ENCODE measurements around the gene RPS6KA4. TPM values are rescaled to one million over a fixed set of nuclear protein-coding genes. Genes with fewer than 3 reads are reported as not detected.
"Not testable (repeated sequence)": the region's sequence is repeated elsewhere in the genome, so short reads cannot be mapped to it uniquely, and the experiment has no call there.

RPS6KA4 gene
- total RNA-seq, 2 experiments from 2014 or later, result 13.4 to 16.7 TPM

GRCh38 chr11:64323373-64323772 is 35.6 kb upstream of the RPS6KA4 start:
- Histone ChIP-seq H3K9me2 (ENCODE audit: insufficient read depth, low read length) (no peaks in the 10 kb centered on the region), H2AFZ (ENCODE audit: low read length) (no peak overlapping the region), H3K36me3 (ENCODE audit: insufficient read depth, low read length) (peaks cover 37% of the 10 kb centered on the region; the same call in 1 of the 2 replicates), H3K4me1 (ENCODE audit: insufficient read depth, low read length, poor library complexity, severe bottlenecking) (peaks cover 12% of the 10 kb centered on the region), H3K27ac (ENCODE audit: low read depth, low read length, poor library complexity, severe bottlenecking) (no peak overlapping the region), H3K79me2 (ENCODE audit: insufficient read depth, low read depth, low read length) (peaks cover 14% of the 10 kb centered on the region; the same call in 1 of the 2 replicates), H4K20me1 (ENCODE audit: insufficient read depth, low read length) (no peaks in the 10 kb centered on the region), H3K4me2 (ENCODE audit: low read length) (no peak overlapping the region), H3K9me3 (ENCODE audit: low read length) (no peaks in the 10 kb centered on the region), H3K4me3 (ENCODE audit: low read depth, low read length, poor library complexity, severe bottlenecking) (no peak overlapping the region)
- CTCF ChIA-PET (ENCODE audit: unreplicated experiment), result interaction anchor here (0.6 kb wide), 1 partner anchor 32 kb away, joined by 6 read pairs; no protein-coding TSS in a partner anchor
- intact Hi-C loops (cut with micrococcal nuclease; ENCODE audit: unreplicated experiment), result no loop called here
- no TSS peak for BruUV-seq (replicated peaks)
- TF ChIP-seq EZH2phosphoT487 (IDR thresholded peaks at IDR 0.05; ENCODE audit: borderline replicate concordance, low read depth, low read length), result no peak
- TF ChIP-seq, protein P1, sequence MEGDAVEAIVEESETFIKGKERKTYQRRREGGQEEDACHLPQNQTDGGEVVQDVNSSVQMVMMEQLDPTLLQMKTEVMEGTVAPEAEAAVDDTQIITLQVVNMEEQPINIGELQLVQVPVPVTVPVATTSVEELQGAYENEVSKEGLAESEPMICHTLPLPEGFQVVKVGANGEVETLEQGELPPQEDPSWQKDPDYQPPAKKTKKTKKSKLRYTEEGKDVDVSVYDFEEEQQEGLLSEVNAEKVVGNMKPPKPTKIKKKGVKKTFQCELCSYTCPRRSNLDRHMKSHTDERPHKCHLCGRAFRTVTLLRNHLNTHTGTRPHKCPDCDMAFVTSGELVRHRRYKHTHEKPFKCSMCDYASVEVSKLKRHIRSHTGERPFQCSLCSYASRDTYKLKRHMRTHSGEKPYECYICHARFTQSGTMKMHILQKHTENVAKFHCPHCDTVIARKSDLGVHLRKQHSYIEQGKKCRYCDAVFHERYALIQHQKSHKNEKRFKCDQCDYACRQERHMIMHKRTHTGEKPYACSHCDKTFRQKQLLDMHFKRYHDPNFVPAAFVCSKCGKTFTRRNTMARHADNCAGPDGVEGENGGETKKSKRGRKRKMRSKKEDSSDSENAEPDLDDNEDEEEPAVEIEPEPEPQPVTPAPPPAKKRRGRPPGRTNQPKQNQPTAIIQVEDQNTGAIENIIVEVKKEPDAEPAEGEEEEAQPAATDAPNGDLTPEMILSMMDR (conservative IDR thresholded peaks at IDR 0.05; ENCODE audit: low read length), result no peak
- no peak for DNase-seq (ENCODE audit: low spot score)
- POLR2A ChIA-PET, result interaction anchor here (0.8 kb wide), 1 partner anchor 9 kb away, joined by 4 read pairs; no protein-coding TSS in a partner anchor

DNA sequence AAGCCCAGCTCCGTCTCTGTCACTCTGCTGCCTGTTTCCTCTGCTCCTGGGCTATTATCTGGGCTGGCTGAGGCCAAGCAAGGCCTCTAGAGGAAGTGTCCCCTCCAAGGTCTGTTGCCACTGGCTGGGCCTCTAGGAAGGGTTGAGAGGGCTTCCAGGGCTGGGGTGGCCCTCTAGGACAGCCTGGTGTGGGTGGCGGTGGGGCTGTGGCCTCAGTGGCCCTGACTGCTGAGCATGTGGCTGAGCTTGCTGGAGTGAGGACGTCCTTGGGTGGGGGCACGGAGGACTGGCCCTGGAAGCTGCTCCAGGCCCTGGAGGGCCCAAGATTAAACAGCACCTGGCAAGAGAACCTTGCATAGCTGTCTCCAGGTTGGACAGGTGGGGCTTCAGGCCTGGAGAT is 35.0 kb upstream of the RPS6KA4 start:
- POLR2A ChIA-PET, result interaction anchor here (0.8 kb wide), 1 partner anchor 8 kb away, joined by 4 read pairs; no protein-coding TSS in a partner anchor
- H3K79me2 ChIP-seq (ENCODE audit: insufficient read depth, low read depth, low read length); H3K4me3 ChIP-seq (ENCODE audit: low read depth, low read length, poor library complexity, severe bottlenecking); H3K4me1 ChIP-seq (ENCODE audit: insufficient read depth, low read length, poor library complexity, severe bottlenecking); H3K4me2 ChIP-seq (ENCODE audit: low read length); H4K20me1 ChIP-seq (ENCODE audit: insufficient read depth, low read length); DNase-seq (ENCODE audit: low spot score); H3K9me3 ChIP-seq (ENCODE audit: low read length); H3K27ac ChIP-seq (ENCODE audit: low read depth, low read length, poor library complexity, severe bottlenecking); intact Hi-C loops (cut with micrococcal nuclease; ENCODE audit: unreplicated experiment); H2AFZ ChIP-seq (ENCODE audit: low read length); BruUV-seq (replicated peaks); H3K9me2 ChIP-seq (ENCODE audit: insufficient read depth, low read length); CTCF ChIA-PET (ENCODE audit: unreplicated experiment): not testable (repeated sequence)
- peaks cover 37% of the 10 kb centered on the region; the same call in 1 of the 2 replicates for H3K36me3 ChIP-seq (ENCODE audit: insufficient read depth, low read length)

DNA sequence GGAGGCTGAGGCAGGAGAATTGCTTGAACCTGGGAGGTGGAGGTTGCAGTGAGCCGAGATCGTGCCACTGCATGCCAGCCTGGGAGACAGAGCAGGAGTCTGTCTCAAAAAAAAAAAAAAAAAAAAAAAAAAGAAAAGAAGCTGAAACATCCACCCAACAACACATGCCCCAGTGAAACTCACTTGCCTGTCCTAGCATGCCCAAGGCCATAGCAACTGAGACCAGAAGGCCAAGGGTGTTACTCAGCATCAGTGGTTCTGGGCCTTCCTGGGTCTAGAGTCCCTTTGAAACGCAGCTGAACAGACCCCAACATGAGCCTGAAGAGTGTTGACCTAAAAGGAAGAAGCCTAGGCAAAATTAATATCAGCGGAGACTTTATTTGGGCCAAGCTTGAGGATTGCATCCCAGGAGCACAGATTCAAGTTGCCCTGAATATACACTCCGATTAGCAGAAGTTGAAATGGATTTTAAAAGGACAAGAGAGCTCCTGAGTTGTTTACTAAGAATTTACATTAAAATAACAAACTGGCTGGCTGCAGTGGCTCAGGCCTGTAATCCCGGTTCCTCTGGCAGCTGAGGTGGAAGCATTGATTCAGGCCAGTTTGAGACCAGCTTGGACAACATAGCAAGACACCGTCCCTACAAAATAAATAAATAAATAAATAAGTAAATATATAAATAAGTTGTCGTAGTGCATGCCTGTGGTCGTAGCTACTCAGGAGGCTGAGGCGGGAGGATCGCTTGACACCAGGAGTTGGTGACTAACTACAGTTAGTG is 34.1 kb upstream of the RPS6KA4 start:
- peaks cover under 1% of the 10 kb centered on the region for H3K4me1 ChIP-seq (ENCODE audit: insufficient read depth, low read length, poor library complexity, severe bottlenecking)
- peaks cover 31% of the 10 kb centered on the region; the same call in 1 of the 2 replicates for H3K36me3 ChIP-seq (ENCODE audit: insufficient read depth, low read length)
- no TSS peak for BruUV-seq (replicated peaks)
- no peaks in the 10 kb centered on the region for H3K9me3 ChIP-seq (ENCODE audit: low read length)
- POLR2A ChIA-PET, result interaction anchor here (1.3 kb wide), 1 partner anchor 14 kb away, joined by 3 read pairs; no protein-coding TSS in a partner anchor
- CTCF ChIA-PET (ENCODE audit: unreplicated experiment), result no interaction called here
- no peaks in the 10 kb centered on the region for H3K9me2 ChIP-seq (ENCODE audit: insufficient read depth, low read length)
- H2AFZ ChIP-seq (ENCODE audit: low read length), result no peak overlapping the region
- no peak overlapping the region for H3K4me3 ChIP-seq (ENCODE audit: low read depth, low read length, poor library complexity, severe bottlenecking)
- TF ChIP-seq, protein P1 (conservative IDR thresholded peaks at IDR 0.05; ENCODE audit: low read length), result no peak
- TF ChIP-seq EZH2phosphoT487 (IDR thresholded peaks at IDR 0.05; ENCODE audit: borderline replicate concordance, low read depth, low read length), result no peak
- intact Hi-C loops (cut with micrococcal nuclease; ENCODE audit: unreplicated experiment), result no loop called here
- no peak overlapping the region for H3K4me2 ChIP-seq (ENCODE audit: low read length)
- no peaks in the 10 kb centered on the region for H4K20me1 ChIP-seq (ENCODE audit: insufficient read depth, low read length)
- no peak for DNase-seq (ENCODE audit: low spot score)
- peaks cover under 1% of the 10 kb centered on the region; the same call in 1 of the 2 replicates for H3K79me2 ChIP-seq (ENCODE audit: insufficient read depth, low read depth, low read length)
- H3K27ac ChIP-seq (ENCODE audit: low read depth, low read length, poor library complexity, severe bottlenecking), result no peak overlapping the region

Measured in OCI-LY7 (cell line).